Measurements from ENCODE around the gene TBX4.

- TF ChIP-seq, protein P1, sequence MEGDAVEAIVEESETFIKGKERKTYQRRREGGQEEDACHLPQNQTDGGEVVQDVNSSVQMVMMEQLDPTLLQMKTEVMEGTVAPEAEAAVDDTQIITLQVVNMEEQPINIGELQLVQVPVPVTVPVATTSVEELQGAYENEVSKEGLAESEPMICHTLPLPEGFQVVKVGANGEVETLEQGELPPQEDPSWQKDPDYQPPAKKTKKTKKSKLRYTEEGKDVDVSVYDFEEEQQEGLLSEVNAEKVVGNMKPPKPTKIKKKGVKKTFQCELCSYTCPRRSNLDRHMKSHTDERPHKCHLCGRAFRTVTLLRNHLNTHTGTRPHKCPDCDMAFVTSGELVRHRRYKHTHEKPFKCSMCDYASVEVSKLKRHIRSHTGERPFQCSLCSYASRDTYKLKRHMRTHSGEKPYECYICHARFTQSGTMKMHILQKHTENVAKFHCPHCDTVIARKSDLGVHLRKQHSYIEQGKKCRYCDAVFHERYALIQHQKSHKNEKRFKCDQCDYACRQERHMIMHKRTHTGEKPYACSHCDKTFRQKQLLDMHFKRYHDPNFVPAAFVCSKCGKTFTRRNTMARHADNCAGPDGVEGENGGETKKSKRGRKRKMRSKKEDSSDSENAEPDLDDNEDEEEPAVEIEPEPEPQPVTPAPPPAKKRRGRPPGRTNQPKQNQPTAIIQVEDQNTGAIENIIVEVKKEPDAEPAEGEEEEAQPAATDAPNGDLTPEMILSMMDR (IDR thresholded peaks at IDR 0.05): no peak
- no peak for TF ChIP-seq EZH2 (IDR thresholded peaks at IDR 0.05)
Observed at GRCh38 chr17:61436273-61436672, 15.9 kb upstream of the TBX4 start.
